GM12878 (cell line): ENCODE measurements around the gene TTLL8. TPM values are rescaled to one million over a fixed set of nuclear protein-coding genes. Genes with fewer than 3 reads are reported as not detected.

Source experiments
- ATAC-seq: fragments of 200-7000 bp; cut with Tn5 transposase; 3 replicates; pipeline ENCODE4 v1.9.1; 2020; ENCODE audit warnings: mild to moderate bottlenecking, moderate library complexity
- BruUV-seq: library from RNA; stranded (reverse); fragments of 400-500 nt; replicated peaks from 2 replicates; lab custom pipeline; 2021; lab: Mats Ljungman, UMichigan
- CTCF ChIA-PET: fragments of 300-600 bp; sonication (Branson Sonifier 250); formaldehyde crosslinking; extraction: SDS; loops from one replicate; lab custom pipeline; 2021; ENCODE audit warnings: inconsistent platforms; lab: Yijun Ruan, JAX
- POLR2A ChIA-PET: fragments of 350-600 bp; formaldehyde crosslinking; extraction: SDS; loops from one replicate; lab custom pipeline; 2021; ENCODE audit warnings: inconsistent platforms; lab: Charles Lee
- RAD21 ChIA-PET: fragments of 300-600 bp; sonication (Branson Sonifier 250); formaldehyde crosslinking; loops from one replicate; lab custom pipeline; 2023; ENCODE audit warnings: antibody characterized with exemption; ENCODE audit not compliant: unreplicated experiment; lab: Charles Lee
- SMC1A ChIA-PET: fragments of 300-600 bp; sonication (Branson Sonifier 250); formaldehyde crosslinking; loops from one replicate; lab custom pipeline; 2023; ENCODE audit not compliant: unreplicated experiment, uncharacterized antibody; lab: Charles Lee
- DNase-seq: peaks from one replicate; pipeline ENCODE4 v3.0.0-alpha.2; 2011; ENCODE audit warnings: low read depth, low spot score
- FAIRE-seq: peaks from 3 replicates; lab custom pipeline; 2011; peaks lifted over from hg19 to GRCh38; lab: Jason Lieb, UNC
- H2AFZ ChIP-seq: 2 replicates; pipeline ENCODE4 v1.6.0; 2011; ENCODE audit warnings: low read depth, low read length, control low read depth; ENCODE audit not compliant: control insufficient read depth
- H3K27ac ChIP-seq: 2 replicates; pipeline ENCODE4 v1.5.1; 2011; ENCODE audit warnings: control low read depth; ENCODE audit not compliant: control insufficient read depth, insufficient read depth
- H3K27me3 ChIP-seq, 2 experiments: replicated peaks in 1 of 2; 2 replicates each; pipeline versions ENCODE4 v1.6.0 to v1.6.1; 2011; ENCODE audit warnings: low read length in 1 of 2; ENCODE audit not compliant: control insufficient read depth in 2 of 2, insufficient read depth in 2 of 2
- H3K36me3 ChIP-seq, 2 experiments: 2 replicates each; pipeline ENCODE4 v1.5.1; 2011; ENCODE audit warnings: low read length in 1 of 2; ENCODE audit not compliant: control insufficient read depth in 2 of 2, insufficient read depth in 2 of 2
- H3K4me1 ChIP-seq: 2 replicates; pipeline ENCODE4 v1.6.1; 2011; ENCODE audit warnings: mild to moderate bottlenecking, low read length, moderate library complexity, mixed read lengths; ENCODE audit not compliant: control insufficient read depth, insufficient read depth
- H3K4me2 ChIP-seq: 2 replicates; pipeline ENCODE4 v1.6.0; 2011; ENCODE audit warnings: control low read depth; ENCODE audit not compliant: control insufficient read depth, insufficient read depth
- H3K4me3 ChIP-seq: fragments of 200-600 bp; sonication (generic); 2 replicates; pipeline ENCODE4 v1.5.1; 2016
- H3K79me2 ChIP-seq: 2 replicates; pipeline ENCODE4 v1.6.0; 2011; ENCODE audit warnings: low read length; ENCODE audit not compliant: control insufficient read depth, insufficient read depth
- H3K9ac ChIP-seq: 2 replicates; pipeline ENCODE4 v1.8.0; 2011; ENCODE audit warnings: low read length, control low read depth, mixed read lengths; ENCODE audit not compliant: control insufficient read depth, insufficient read depth
- H3K9me3 ChIP-seq: replicated peaks from 3 replicates; pipeline ENCODE4 v1.5.1; 2011; ENCODE audit warnings: mild to moderate bottlenecking, low read length; ENCODE audit not compliant: control insufficient read depth, insufficient read depth
- H4K20me1 ChIP-seq: 2 replicates; pipeline ENCODE4 v1.6.0; 2011; ENCODE audit not compliant: control insufficient read depth, insufficient read depth
- TCF12 ChIP-seq: IDR thresholded peaks from 2 replicates; pipeline ENCODE4 v1.6.1; 2011; ENCODE audit warnings: low read depth, mild to moderate bottlenecking, low read length
- TCF3 ChIP-seq: IDR thresholded peaks from 2 replicates; pipeline ENCODE4 v1.6.1; 2012; ENCODE audit warnings: low read depth, mild to moderate bottlenecking, low read length, borderline replicate concordance; ENCODE audit not compliant: insufficient read depth
- WGBS: methylation state at CpG from one replicate; pipeline ENCODE4 v1.1.6; 2016; ENCODE audit warnings: low lambda C conversion rate; ENCODE audit not compliant: insufficient replicate concordance, insufficient coverage; ENCODE audit errors: missing lambda C conversion rate; 5-methylcytosine and 5-hydroxymethylcytosine counted together
- in situ Hi-C: fragments of 300-500 bp; cut with MboI; formaldehyde crosslinking; loops from 9 replicates; pipeline ENCODE4 v1.14.3; 2018; ENCODE audit warnings: mixed read lengths
- intact Hi-C: fragments of 100-400 bp; cut with micrococcal nuclease; formaldehyde crosslinking; loops from one replicate; pipeline ENCODE4 v1.14.2; 2022; ENCODE audit not compliant: unreplicated experiment
- polyA plus RNA-seq, 11 experiments: library from polyadenylated mRNA; depleted of rRNA in 4 of 11; unstranded in 6 of 11; stranded (reverse) in 5 of 11; fragments of >200 nt; fragmentation: Nextera tagmentation in 4 of 11; fragmentation: Illumina TruSeq in 1 of 11; extraction: Ambion mirVana in 4 of 11; extraction: Trizol in 1 of 11; gene quantifications; 1 replicate in 1 of 11; 2 replicates in 10 of 11; pipeline versions ENCODE4 v1.2.1 to v1.2.3, GENCODE V29; 2011 to 2016; ENCODE audit warnings: inconsistent platforms in 2 of 11, missing spikeins in 2 of 11, low read depth in 1 of 11
- total RNA-seq, 4 experiments: library from RNA; depleted of rRNA in 3 of 4; stranded (reverse); fragments of >200 nt in 3 of 4; fragmentation: Illumina TruSeq in 1 of 4; extraction: Trizol in 1 of 4; gene quantifications; 2 replicates each; pipeline versions ENCODE4 v1.2.1 to v1.2.3, GENCODE V29; 2013 to 2021

The TTLL8 gene
- total and polyA plus RNA-seq, 10 of the 15 experiments (the other 5 are each of a cell fraction or from before 2014, with no cell fraction given) = not detected

- no peak overlapping the region for H3K4me2 ChIP-seq
- in situ Hi-C loops = loop anchor here (5.0 to 25.0 kb wide), 2 partner anchors 99 to 694 kb away; no protein-coding TSS in a partner anchor
These were observed 26.7 kb downstream of the TTLL8 start for GRCh38 chr22:50031189-50032091.

More at GRCh38 chr22:50031189-50032091, 26.7 kb downstream of the TTLL8 start:
- WGBS = 60% methylated on average over 49 of the region's 49 CpGs
- FAIRE-seq (no peak), ATAC-seq (no peak), DNase-seq (no peak)
- Histone ChIP-seq H3K9me3 (no peaks in the 10 kb centered on the region), H3K4me1 (peaks cover 6% of the 10 kb centered on the region; the same call in 1 of the 2 replicates), H3K27ac (no peak overlapping the region), H3K79me2 (no peaks in the 10 kb centered on the region), H3K36me3 (no peaks in the 10 kb centered on the region), H3K9ac (no peak overlapping the region), H3K27me3 (peaks cover 0 to 4% of the 10 kb centered on the region in 2 experiments; a peak in 1 of 4 replicates), H2AFZ (no peak overlapping the region), H4K20me1 (no peaks in the 10 kb centered on the region), H3K4me3 (no peak overlapping the region)
- TF ChIP-seq TCF3 (no peak), TCF12 (no peak)
- intact Hi-C loops = no loop called here
- ChIA-PET SMC1A (interaction anchor here (0.7 to 3.2 kb wide), 5 partner anchors 27 to 101 kb away, joined by 3 to 43 read pairs (median 4); no protein-coding TSS in a partner anchor), POLR2A (interaction anchor here (0.6 to 1.2 kb wide), 2 partner anchors 14 to 101 kb away, joined by 3 to 4 read pairs; no protein-coding TSS in a partner anchor), RAD21 (interaction anchor here (0.8 to 2.8 kb wide), 7 partner anchors 38 to 264 kb away, joined by 3 to 81 read pairs (median 13); partner anchors contain the start of gene CRELD2), CTCF (interaction anchor here (0.6 to 4.5 kb wide), 11 partner anchors 12 to 299 kb away, joined by 4 to 79 read pairs (median 11); no protein-coding TSS in a partner anchor)
- no TSS peak for BruUV-seq
